Neuronal stem cell (in vitro differentiated cells): ENCODE data around the gene COQ10B.

Experiments used
- DNase-seq: peaks from one replicate; pipeline ENCODE4 v3.0.0-alpha.2; 2013; ENCODE audit warnings: low spot score
- H2AFZ ChIP-seq: one replicate; pipeline ENCODE4 v1.6.1; 2013; ENCODE audit warnings: mild to moderate bottlenecking, low read length, inconsistent platforms
- H2AK5ac ChIP-seq: 2 replicates; pipeline ENCODE4 v1.6.1; 2013; ENCODE audit warnings: low read depth, mild to moderate bottlenecking, inconsistent platforms, low read length, moderate library complexity, mixed read lengths
- H2BK120ac ChIP-seq: 2 replicates; pipeline ENCODE4 v1.6.1; 2013; ENCODE audit warnings: low read depth, mild to moderate bottlenecking, inconsistent platforms, low read length, moderate library complexity, mixed read lengths
- H2BK12ac ChIP-seq: one replicate; pipeline ENCODE4 v1.6.1; 2013; ENCODE audit warnings: low read length, inconsistent platforms
- H2BK15ac ChIP-seq: 2 replicates; pipeline ENCODE4 v1.6.1; 2013; ENCODE audit warnings: mild to moderate bottlenecking, low read length, inconsistent platforms, mixed read lengths
- H2BK5ac ChIP-seq: one replicate; pipeline ENCODE4 v1.6.1; 2013; ENCODE audit warnings: inconsistent platforms, mild to moderate bottlenecking, low read length, moderate library complexity
- H3K14ac ChIP-seq: one replicate; pipeline ENCODE4 v1.6.1; 2013; ENCODE audit warnings: low read length, inconsistent platforms
- H3K18ac ChIP-seq: 2 replicates; pipeline ENCODE4 v1.6.1; 2013; ENCODE audit warnings: low read length, inconsistent platforms
- H3K23ac ChIP-seq: 2 replicates; pipeline ENCODE4 v1.6.1; 2013; ENCODE audit warnings: low read depth, mild to moderate bottlenecking, mixed read lengths, low read length, inconsistent platforms; ENCODE audit not compliant: poor library complexity
- H3K27ac ChIP-seq: replicated peaks from 3 replicates; pipeline ENCODE4 v1.5.1; 2013; ENCODE audit warnings: low read length, inconsistent platforms
- H3K27me3 ChIP-seq, 3 experiments: 2 replicates each; pipeline ENCODE4 v1.6.1; 2013; ENCODE audit warnings: low read length in 3 of 3, mild to moderate bottlenecking in 2 of 3, inconsistent platforms in 1 of 3, low read depth in 1 of 3, mixed read lengths in 1 of 3, moderate library complexity in 1 of 3; ENCODE audit not compliant: control insufficient read depth in 3 of 3, insufficient read depth in 3 of 3
- H3K36me3 ChIP-seq, 2 donors: replicated peaks in 1 of 2; 2 replicates each; pipeline ENCODE4 v1.6.1; 2013; ENCODE audit warnings: low read length in 2 of 2; ENCODE audit not compliant: control insufficient read depth in 2 of 2, insufficient read depth in 2 of 2
- H3K4ac ChIP-seq: 2 replicates; pipeline ENCODE4 v1.6.1; 2013; ENCODE audit warnings: inconsistent platforms, mild to moderate bottlenecking, low read length, moderate library complexity
- H3K4me1 ChIP-seq, 2 donors: 1 replicate in 1 of 2; 2 replicates in 1 of 2; pipeline ENCODE4 v1.6.1; 2013; ENCODE audit warnings: low read length in 2 of 2, low read depth in 1 of 2; ENCODE audit not compliant: control insufficient read depth in 2 of 2, insufficient read depth in 1 of 2
- H3K4me2 ChIP-seq: one replicate; pipeline ENCODE4 v1.6.1; 2013; ENCODE audit warnings: mild to moderate bottlenecking, low read length, inconsistent platforms; ENCODE audit not compliant: insufficient read depth, poor library complexity, severe bottlenecking
- H3K4me3 ChIP-seq, 2 donors: 2 replicates each; pipeline ENCODE4 v1.5.1; 2013; ENCODE audit warnings: low read length in 2 of 2, mild to moderate bottlenecking in 2 of 2, inconsistent platforms in 1 of 2, moderate library complexity in 1 of 2
- H3K79me1 ChIP-seq: one replicate; pipeline ENCODE4 v1.6.1; 2013; ENCODE audit warnings: low read depth, mild to moderate bottlenecking, inconsistent platforms, low read length, moderate library complexity
- H3K9ac ChIP-seq: one replicate; pipeline ENCODE4 v1.6.1; 2013; ENCODE audit warnings: mild to moderate bottlenecking, low read depth, low read length, inconsistent platforms; ENCODE audit not compliant: poor library complexity
- H3K9me3 ChIP-seq, 2 donors: replicated peaks in 1 of 2; 2 replicates each; pipeline versions ENCODE3 to v1.6.1; 2013; ENCODE audit warnings: low read length in 2 of 2, mild to moderate bottlenecking in 2 of 2, inconsistent platforms in 1 of 2, low read depth in 1 of 2, mixed read lengths in 1 of 2, moderate library complexity in 1 of 2; ENCODE audit not compliant: control insufficient read depth in 2 of 2, insufficient read depth in 1 of 2
- H4K8ac ChIP-seq: one replicate; pipeline ENCODE4 v1.6.1; 2013; ENCODE audit warnings: low read depth, mild to moderate bottlenecking, inconsistent platforms, low read length, moderate library complexity
- H4K91ac ChIP-seq: one replicate; pipeline ENCODE4 v1.6.1; 2013; ENCODE audit warnings: low read length, low read depth, mild to moderate bottlenecking, inconsistent platforms; ENCODE audit not compliant: poor library complexity
- WGBS, 2 donors: extraction: QIAGEN DNeasy Blood & Tissue Kit; methylation state at CpG; one replicate each; pipeline ENCODE4 v1.1.7; 2013; ENCODE audit warnings: missing lambda C conversion rate in 2 of 2, mixed read lengths in 1 of 2; ENCODE audit not compliant: insufficient read length in 2 of 2, insufficient replicate concordance in 1 of 2; ENCODE audit errors: extremely low coverage in 2 of 2; 5-methylcytosine and 5-hydroxymethylcytosine counted together

The COQ10B gene

GRCh38 chr2:197464175-197464574, 10.8 kb downstream of the COQ10B start:
- Histone ChIP-seq H2AFZ (no peak overlapping the region), H2BK12ac (no peak overlapping the region), H3K4me3 (no peak overlapping the region), H4K91ac (no peak overlapping the region), H3K4me1 (no peaks in the 10 kb centered on the region), H3K4me2 (no peak overlapping the region), H3K9ac (no peak overlapping the region), H2BK120ac (no peak overlapping the region), H2AK5ac (no peak overlapping the region), H2BK15ac (no peak overlapping the region), H3K36me3 (peaks cover 5 to 49% of the 10 kb centered on the region in 2 donors), H4K8ac (no peak overlapping the region), H3K27ac (no peak overlapping the region), H2BK5ac (no peak overlapping the region), H3K4ac (no peak overlapping the region), H3K14ac (no peak overlapping the region), H3K9me3 (no peaks in the 10 kb centered on the region), H3K79me1 (no peaks in the 10 kb centered on the region), H3K27me3 (no peaks in the 10 kb centered on the region), H3K18ac (no peak overlapping the region), H3K23ac (no peak overlapping the region)
- no CpG with 5 or more reads among the region's 1 CpG for WGBS, 2 donors
- DNase-seq = no peak

GRCh38 chr2:197472166-197472565, 18.8 kb downstream of the COQ10B start:
- no CpG with 5 or more reads among the region's 5 CpGs for WGBS, 2 donors
- H3K4me3 ChIP-seq = no peak overlapping the region
- H2AK5ac ChIP-seq = no peak overlapping the region
- no peak overlapping the region for H2BK5ac ChIP-seq
- no peak for DNase-seq
- H3K4me1 ChIP-seq = no peaks in the 10 kb centered on the region
- no peak overlapping the region for H2AFZ ChIP-seq
- no peak overlapping the region for H3K18ac ChIP-seq
- H3K36me3 ChIP-seq = peaks cover 0 to 61% of the 10 kb centered on the region in 2 donors
- no peaks in the 10 kb centered on the region for H3K9me3 ChIP-seq
- H3K9ac ChIP-seq = no peak overlapping the region
- no peak overlapping the region for H4K8ac ChIP-seq
- no peak overlapping the region for H2BK12ac ChIP-seq
- H3K27ac ChIP-seq = no peak overlapping the region
- no peaks in the 10 kb centered on the region for H3K79me1 ChIP-seq
- no peak overlapping the region for H3K4me2 ChIP-seq
- H3K23ac ChIP-seq = no peak overlapping the region
- no peak overlapping the region for H2BK120ac ChIP-seq
- no peak overlapping the region for H4K91ac ChIP-seq
- H2BK15ac ChIP-seq = no peak overlapping the region
- H3K14ac ChIP-seq = no peak overlapping the region
- H3K4ac ChIP-seq = no peak overlapping the region
- no peaks in the 10 kb centered on the region for H3K27me3 ChIP-seq

GRCh38 chr2:197477797-197478196, 24.4 kb downstream of the COQ10B start:
- no peak overlapping the region for H4K91ac ChIP-seq
- WGBS, 2 donors = no CpG with 5 or more reads among the region's 3 CpGs
- H3K27ac ChIP-seq = no peak overlapping the region
- H3K4me3 ChIP-seq = no peak overlapping the region
- H3K14ac ChIP-seq = no peak overlapping the region
- no peaks in the 10 kb centered on the region for H3K4me1 ChIP-seq
- no peak overlapping the region for H2BK5ac ChIP-seq
- no peak overlapping the region for H3K4ac ChIP-seq
- no peak overlapping the region for H2AK5ac ChIP-seq
- H3K9ac ChIP-seq = no peak overlapping the region
- H3K23ac ChIP-seq = no peak overlapping the region
- no peak overlapping the region for H2BK12ac ChIP-seq
- H3K79me1 ChIP-seq = no peaks in the 10 kb centered on the region
- H3K27me3 ChIP-seq = no peaks in the 10 kb centered on the region
- no peak overlapping the region for H2AFZ ChIP-seq
- H3K36me3 ChIP-seq = peaks cover 0 to 43% of the 10 kb centered on the region in 2 donors
- H3K4me2 ChIP-seq = no peak overlapping the region
- no peaks in the 10 kb centered on the region for H3K9me3 ChIP-seq
- no peak overlapping the region for H3K18ac ChIP-seq
- no peak for DNase-seq
- no peak overlapping the region for H4K8ac ChIP-seq
- H2BK15ac ChIP-seq = no peak overlapping the region
- no peak overlapping the region for H2BK120ac ChIP-seq

- no peak overlapping the region for H2BK5ac ChIP-seq
- no peak overlapping the region for H2AK5ac ChIP-seq
- H2BK15ac ChIP-seq = no peak overlapping the region
- no peak overlapping the region for H3K18ac ChIP-seq
- DNase-seq = no peak
- no peak overlapping the region for H3K14ac ChIP-seq
- H3K4me1 ChIP-seq = no peaks in the 10 kb centered on the region
- no peak overlapping the region for H3K4ac ChIP-seq
- H3K36me3 ChIP-seq = peaks cover 0 to 26% of the 10 kb centered on the region in 2 donors
- H3K4me2 ChIP-seq = no peak overlapping the region
- no peak overlapping the region for H4K8ac ChIP-seq
- no peaks in the 10 kb centered on the region for H3K27me3 ChIP-seq
- H4K91ac ChIP-seq = no peak overlapping the region
- H3K23ac ChIP-seq = no peak overlapping the region
- no peak overlapping the region for H2BK120ac ChIP-seq
- WGBS, 2 donors = no CpG with 5 or more reads among the region's 9 CpGs
- no peak overlapping the region for H3K4me3 ChIP-seq
- peaks cover 0 to 10% of the 10 kb centered on the region in 2 donors for H3K9me3 ChIP-seq
- H3K79me1 ChIP-seq = no peaks in the 10 kb centered on the region
- no peak overlapping the region for H2AFZ ChIP-seq
- H3K27ac ChIP-seq = no peak overlapping the region
- H3K9ac ChIP-seq = no peak overlapping the region
- H2BK12ac ChIP-seq = no peak overlapping the region
These were observed 27.0 kb downstream of the COQ10B start for GRCh38 chr2:197480165-197481036.
